Measurements from ENCODE around the gene CARS1. TPM values are rescaled to one million over a fixed set of nuclear protein-coding genes. Genes with fewer than 3 reads are reported as not detected.

The CARS1 gene
- total RNA-seq, 1 donor, result 106 TPM

DNA sequence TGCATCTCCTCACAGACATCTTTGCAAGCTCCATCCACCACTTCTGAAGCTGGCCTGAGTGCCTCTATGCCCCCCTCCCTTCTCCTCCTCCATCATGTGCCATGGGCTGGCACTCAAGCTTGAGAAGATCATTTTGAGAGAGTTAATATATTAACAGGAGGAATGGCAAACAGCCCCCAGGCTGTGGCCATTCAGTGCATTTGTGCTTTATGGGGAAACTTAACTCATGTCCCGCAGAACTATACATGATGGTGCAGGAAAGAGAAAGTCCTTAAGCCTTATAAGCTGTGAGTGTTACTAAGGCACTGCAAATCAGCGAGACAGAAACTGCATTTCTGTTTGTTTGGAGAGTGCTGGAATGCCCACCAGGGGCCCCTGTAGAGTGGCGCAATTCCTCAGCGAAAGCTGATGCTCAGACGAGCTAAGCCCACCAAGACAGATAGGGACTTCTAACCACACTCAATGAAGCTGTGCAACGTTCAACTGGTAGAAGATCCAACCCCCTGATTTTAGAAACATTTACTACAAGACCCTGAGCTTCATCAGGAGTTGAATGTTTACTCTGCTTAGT, 101.2 kb downstream of the CARS1 start:
- H3K79me2 ChIP-seq (ENCODE audit: insufficient read depth, low read length), result peaks cover 30% of the 10 kb centered on the region
- H3K9me3 ChIP-seq (ENCODE audit: low read depth, low read length), result no peaks in the 10 kb centered on the region
- no peak for TF ChIP-seq CTCF (IDR thresholded peaks at IDR 0.05; ENCODE audit: extremely low read depth, low read depth, low read length)
- peaks cover 18% of the 10 kb centered on the region for H3K4me1 ChIP-seq (ENCODE audit: insufficient read depth, low read length)
- H3K36me3 ChIP-seq (ENCODE audit: insufficient read depth, low read length), result peaks cover 92% of the 10 kb centered on the region
- DNase-seq (ENCODE audit: insufficient read length, low spot score, missing footprints), result no peak
- H3K4me3 ChIP-seq (ENCODE audit: insufficient read depth, low read length), result no peak overlapping the region
- no peak overlapping the region for H2AFZ ChIP-seq (ENCODE audit: low read length)
- H3K27ac ChIP-seq (ENCODE audit: low read depth, low read length), result no peak overlapping the region
- no peaks in the 10 kb centered on the region for H4K20me1 ChIP-seq (ENCODE audit: insufficient read depth, low read length)
- H3K4me2 ChIP-seq (ENCODE audit: insufficient read depth, low read length), result no peak overlapping the region
- H3K27me3 ChIP-seq (ENCODE audit: insufficient read depth, low read length), result no peaks in the 10 kb centered on the region

DNA sequence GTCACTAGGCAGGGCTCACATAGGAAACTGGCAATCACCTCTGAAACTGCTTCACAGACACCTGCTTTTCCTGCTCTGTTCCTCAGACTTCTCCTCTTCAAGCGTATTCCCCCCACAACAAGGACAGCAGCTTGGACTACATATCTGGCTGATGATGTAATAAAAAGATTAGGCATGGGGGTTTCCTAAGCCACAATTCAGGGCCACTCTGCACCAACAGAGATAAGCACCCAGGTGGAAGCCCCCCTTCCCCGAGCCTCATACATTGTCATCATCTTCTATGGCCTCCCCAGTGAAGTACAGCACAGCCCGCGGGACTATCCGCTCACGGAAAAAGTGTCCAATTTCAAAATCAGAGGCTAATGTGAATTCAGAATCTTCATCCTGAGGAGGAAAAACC, 103.0 kb downstream of the CARS1 start:
- no peak for DNase-seq (ENCODE audit: insufficient read length, low spot score, missing footprints)
- H3K4me2 ChIP-seq (ENCODE audit: insufficient read depth, low read length), result no peak overlapping the region
- H3K36me3 ChIP-seq (ENCODE audit: insufficient read depth, low read length), result peaks cover 95% of the 10 kb centered on the region

GRCh38 chr11:2952290-2952689, 104.9 kb downstream of the CARS1 start:
- H3K4me2 ChIP-seq (ENCODE audit: insufficient read depth, low read length), result no peak overlapping the region
- DNase-seq (ENCODE audit: insufficient read length, low spot score, missing footprints), result no peak
- H3K4me3 ChIP-seq (ENCODE audit: insufficient read depth, low read length), result no peak overlapping the region
- peaks cover 24% of the 10 kb centered on the region for H3K4me1 ChIP-seq (ENCODE audit: insufficient read depth, low read length)
- H3K36me3 ChIP-seq (ENCODE audit: insufficient read depth, low read length), result peaks cover 94% of the 10 kb centered on the region
- no peaks in the 10 kb centered on the region for H3K9me3 ChIP-seq (ENCODE audit: low read depth, low read length)
- H2AFZ ChIP-seq (ENCODE audit: low read length), result no peak overlapping the region
- no peak for TF ChIP-seq CTCF (IDR thresholded peaks at IDR 0.05; ENCODE audit: extremely low read depth, low read depth, low read length)
- no peaks in the 10 kb centered on the region for H3K27me3 ChIP-seq (ENCODE audit: insufficient read depth, low read length)
- no peaks in the 10 kb centered on the region for H4K20me1 ChIP-seq (ENCODE audit: insufficient read depth, low read length)
- peaks cover 33% of the 10 kb centered on the region for H3K79me2 ChIP-seq (ENCODE audit: insufficient read depth, low read length)
- H3K27ac ChIP-seq (ENCODE audit: low read depth, low read length), result peak overlapping the region; percentile 69

More for the DNA sequence above, 103.0 kb downstream of the CARS1 start:
- H3K27me3 ChIP-seq (ENCODE audit: insufficient read depth, low read length), result no peaks in the 10 kb centered on the region
- no peak overlapping the region for H2AFZ ChIP-seq (ENCODE audit: low read length)
- no peak overlapping the region for H3K4me3 ChIP-seq (ENCODE audit: insufficient read depth, low read length)
- H3K27ac ChIP-seq (ENCODE audit: low read depth, low read length), result no peak overlapping the region
- no peaks in the 10 kb centered on the region for H3K9me3 ChIP-seq (ENCODE audit: low read depth, low read length)
- TF ChIP-seq CTCF (IDR thresholded peaks at IDR 0.05; ENCODE audit: extremely low read depth, low read depth, low read length), result no peak
- H3K79me2 ChIP-seq (ENCODE audit: insufficient read depth, low read length), result peaks cover 32% of the 10 kb centered on the region
- no peaks in the 10 kb centered on the region for H4K20me1 ChIP-seq (ENCODE audit: insufficient read depth, low read length)
- H3K4me1 ChIP-seq (ENCODE audit: insufficient read depth, low read length), result peaks cover 23% of the 10 kb centered on the region

DNA sequence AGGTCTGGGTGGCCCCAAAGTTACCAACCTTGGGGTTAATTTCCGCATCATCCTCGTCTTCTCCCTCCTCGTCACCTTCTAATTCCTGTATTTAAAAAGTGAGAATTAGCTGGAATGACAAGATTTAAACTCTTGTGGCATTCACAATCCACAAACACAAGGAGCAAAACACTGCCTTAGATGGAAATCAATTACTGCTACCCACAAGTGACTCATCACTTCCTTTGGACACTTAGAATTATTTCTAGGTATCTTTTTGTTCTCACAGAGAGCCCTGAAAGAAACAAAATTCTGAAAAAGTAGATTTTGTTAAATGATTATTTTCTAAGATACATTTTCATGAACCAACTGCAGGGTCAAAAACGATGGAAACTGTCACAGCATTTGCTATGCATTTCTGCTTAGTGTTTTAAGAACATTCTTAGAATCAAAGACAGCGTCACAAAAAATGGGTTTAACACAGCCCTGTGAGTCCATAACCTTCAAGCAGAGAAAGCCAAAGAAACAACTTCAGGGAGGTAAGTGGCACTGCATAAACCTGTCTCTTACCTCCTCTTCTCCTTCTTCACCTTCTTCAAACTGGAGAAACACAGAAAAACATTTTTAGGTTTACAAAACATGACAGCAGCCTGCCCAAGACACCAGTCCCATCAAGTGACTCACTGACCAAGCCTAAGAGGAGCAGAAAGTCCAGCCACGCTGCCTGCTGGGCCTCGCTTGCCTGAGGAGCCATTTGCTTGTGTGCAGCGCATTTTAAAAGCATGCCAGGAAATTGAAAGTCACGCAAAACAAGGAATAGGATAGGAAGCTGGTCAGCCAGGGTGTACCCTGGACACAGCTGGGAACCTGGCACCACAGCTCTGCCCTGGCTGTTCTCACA, 105.8 kb downstream of the CARS1 start:
- Histone ChIP-seq H3K79me2 (ENCODE audit: insufficient read depth, low read length) (peaks cover 33% of the 10 kb centered on the region), H3K27ac (ENCODE audit: low read depth, low read length) (peak overlapping the region; percentile 69)
- DNase-seq (ENCODE audit: insufficient read length, low spot score, missing footprints), result no peak

More for the DNA sequence above, 105.8 kb downstream of the CARS1 start:
- Histone ChIP-seq H4K20me1 (ENCODE audit: insufficient read depth, low read length) (no peaks in the 10 kb centered on the region), H2AFZ (ENCODE audit: low read length) (peak overlapping the region; percentile 60), H3K4me2 (ENCODE audit: insufficient read depth, low read length) (peak overlapping the region; percentile 29), H3K9me3 (ENCODE audit: low read depth, low read length) (no peaks in the 10 kb centered on the region), H3K36me3 (ENCODE audit: insufficient read depth, low read length) (peaks cover 90% of the 10 kb centered on the region), H3K4me3 (ENCODE audit: insufficient read depth, low read length) (no peak overlapping the region), H3K4me1 (ENCODE audit: insufficient read depth, low read length) (peaks cover 27% of the 10 kb centered on the region), H3K27me3 (ENCODE audit: insufficient read depth, low read length) (no peaks in the 10 kb centered on the region)
- TF ChIP-seq CTCF (IDR thresholded peaks at IDR 0.05; ENCODE audit: extremely low read depth, low read depth, low read length), result no peak

Measured in osteoblast (primary cell).